ENCODE measurements around the gene MT1F.

Gene MT1F

GRCh38 chr16:56633535-56633934 lies 24.2 kb upstream of the MT1F start:
- DNase-seq (ENCODE audit: low read depth, low spot score), result no peak
- Histone ChIP-seq H3K9me3 (ENCODE audit: insufficient read depth, low read length) (no peaks in the 10 kb centered on the region), H3K9ac (ENCODE audit: insufficient read length, low read depth) (no peak overlapping the region), H3K36me3 (ENCODE audit: insufficient read depth, insufficient read length, low read length) (no peaks in the 10 kb centered on the region), H3K4me3 (ENCODE audit: insufficient read length, low read depth) (no peak overlapping the region), H3K27me3 (ENCODE audit: insufficient read depth, insufficient read length) (peaks cover 96% of the 10 kb centered on the region), H3K4me1 (ENCODE audit: insufficient read depth, insufficient read length) (peaks cover 5% of the 10 kb centered on the region)
- TF ChIP-seq YY1 (IDR thresholded peaks at IDR 0.05; ENCODE audit: insufficient read depth, insufficient read length), result no peak
- no peak for TF ChIP-seq ZNF274 (IDR thresholded peaks at IDR 0.05; ENCODE audit: low read depth, low read length)
- no peak for TF ChIP-seq SUZ12 (IDR thresholded peaks at IDR 0.05; ENCODE audit: extremely low read depth, insufficient read depth, insufficient read length)

- H3K4me3 ChIP-seq (ENCODE audit: insufficient read length, low read depth), result peak overlapping the region; percentile 29
Measured at GRCh38 chr16:56634715-56635440, 22.9 kb upstream of the MT1F start.

GRCh38 chr16:56635441-56635967 lies 22.3 kb upstream of the MT1F start:
- H3K27me3 ChIP-seq (ENCODE audit: insufficient read depth, insufficient read length), result peaks cover 100% of the 10 kb centered on the region
- DNase-seq (ENCODE audit: low read depth, low spot score), result no peak

More at GRCh38 chr16:56634715-56635440, 22.9 kb upstream of the MT1F start:
- Histone ChIP-seq H3K9ac (ENCODE audit: insufficient read length, low read depth) (peak overlapping the region; percentile 45), H3K9me3 (ENCODE audit: insufficient read depth, low read length) (no peaks in the 10 kb centered on the region), H3K27me3 (ENCODE audit: insufficient read depth, insufficient read length) (peaks cover 100% of the 10 kb centered on the region), H3K4me1 (ENCODE audit: insufficient read depth, insufficient read length) (peaks cover 9% of the 10 kb centered on the region), H3K36me3 (ENCODE audit: insufficient read depth, insufficient read length, low read length) (no peaks in the 10 kb centered on the region)
- TF ChIP-seq YY1 (IDR thresholded peaks at IDR 0.05; ENCODE audit: insufficient read depth, insufficient read length) (no peak), ZNF274 (IDR thresholded peaks at IDR 0.05; ENCODE audit: low read depth, low read length) (no peak), SUZ12 (IDR thresholded peaks at IDR 0.05; ENCODE audit: extremely low read depth, insufficient read depth, insufficient read length) (no peak)
- no peak for DNase-seq (ENCODE audit: low read depth, low spot score)

GRCh38 chr16:56636616-56637413 lies 20.9 kb upstream of the MT1F start:
- H3K9ac ChIP-seq (ENCODE audit: insufficient read length, low read depth), result no peak overlapping the region
- H3K4me3 ChIP-seq (ENCODE audit: insufficient read length, low read depth), result no peak overlapping the region
- H3K27me3 ChIP-seq (ENCODE audit: insufficient read depth, insufficient read length), result peaks cover 87% of the 10 kb centered on the region
- no peaks in the 10 kb centered on the region for H3K9me3 ChIP-seq (ENCODE audit: insufficient read depth, low read length)
- H3K36me3 ChIP-seq (ENCODE audit: insufficient read depth, insufficient read length, low read length), result no peaks in the 10 kb centered on the region
- DNase-seq (ENCODE audit: low read depth, low spot score), result no peak
- TF ChIP-seq SUZ12 (IDR thresholded peaks at IDR 0.05; ENCODE audit: extremely low read depth, insufficient read depth, insufficient read length), result no peak
- TF ChIP-seq YY1 (IDR thresholded peaks at IDR 0.05; ENCODE audit: insufficient read depth, insufficient read length), result no peak
- no peak for TF ChIP-seq ZNF274 (IDR thresholded peaks at IDR 0.05; ENCODE audit: low read depth, low read length)
- H3K4me1 ChIP-seq (ENCODE audit: insufficient read depth, insufficient read length), result peaks cover 9% of the 10 kb centered on the region

More at GRCh38 chr16:56635441-56635967, 22.3 kb upstream of the MT1F start:
- Histone ChIP-seq H3K36me3 (ENCODE audit: insufficient read depth, insufficient read length, low read length) (no peaks in the 10 kb centered on the region), H3K9ac (ENCODE audit: insufficient read length, low read depth) (peak overlapping the region; percentile 45), H3K4me3 (ENCODE audit: insufficient read length, low read depth) (peak overlapping the region; percentile 29), H3K9me3 (ENCODE audit: insufficient read depth, low read length) (no peaks in the 10 kb centered on the region), H3K4me1 (ENCODE audit: insufficient read depth, insufficient read length) (peaks cover 9% of the 10 kb centered on the region)
- TF ChIP-seq YY1 (IDR thresholded peaks at IDR 0.05; ENCODE audit: insufficient read depth, insufficient read length) (no peak), SUZ12 (IDR thresholded peaks at IDR 0.05; ENCODE audit: extremely low read depth, insufficient read depth, insufficient read length) (peak; percentile 93), ZNF274 (IDR thresholded peaks at IDR 0.05; ENCODE audit: low read depth, low read length) (no peak)

- Histone ChIP-seq H3K27me3 (ENCODE audit: insufficient read depth, insufficient read length) (peaks cover 75% of the 10 kb centered on the region), H3K9ac (ENCODE audit: insufficient read length, low read depth) (peak within 1 kb of the TSS; percentile 80), H3K9me3 (ENCODE audit: insufficient read depth, low read length) (no peaks in the 10 kb centered on the region), H3K4me1 (ENCODE audit: insufficient read depth, insufficient read length) (peaks cover 7% of the 10 kb centered on the region), H3K36me3 (ENCODE audit: insufficient read depth, insufficient read length, low read length) (no peaks in the 10 kb centered on the region), H3K4me3 (ENCODE audit: insufficient read length, low read depth) (peak within 1 kb of the TSS; percentile 55)
- TF ChIP-seq ZNF274 (IDR thresholded peaks at IDR 0.05; ENCODE audit: low read depth, low read length), result no peak
- TF ChIP-seq YY1 (IDR thresholded peaks at IDR 0.05; ENCODE audit: insufficient read depth, insufficient read length), result no peak
- TF ChIP-seq SUZ12 (IDR thresholded peaks at IDR 0.05; ENCODE audit: extremely low read depth, insufficient read depth, insufficient read length), result peak; percentile 85
- no peak for DNase-seq (ENCODE audit: low read depth, low spot score)
Measured at GRCh38 chr16:56637814-56638750, 19.7 kb upstream of the MT1F start, which contains the start of gene MT1A. Gene MT1A (plus strand): TSS chr16:56638666. CDS start chr16:56638739, 73 bp downstream.

GRCh38 chr16:56639045-56639444 lies 18.7 kb upstream of the MT1F start:
- peaks cover 10% of the 10 kb centered on the region for H3K4me1 ChIP-seq (ENCODE audit: insufficient read depth, insufficient read length)
- H3K27me3 ChIP-seq (ENCODE audit: insufficient read depth, insufficient read length), result peaks cover 65% of the 10 kb centered on the region
- no peak overlapping the region for H3K9ac ChIP-seq (ENCODE audit: insufficient read length, low read depth)
- no peak for DNase-seq (ENCODE audit: low read depth, low spot score)
- TF ChIP-seq YY1 (IDR thresholded peaks at IDR 0.05; ENCODE audit: insufficient read depth, insufficient read length) (no peak), ZNF274 (IDR thresholded peaks at IDR 0.05; ENCODE audit: low read depth, low read length) (no peak)
- no peak overlapping the region for H3K4me3 ChIP-seq (ENCODE audit: insufficient read length, low read depth)
- H3K9me3 ChIP-seq (ENCODE audit: insufficient read depth, low read length), result no peaks in the 10 kb centered on the region
- no peaks in the 10 kb centered on the region for H3K36me3 ChIP-seq (ENCODE audit: insufficient read depth, insufficient read length, low read length)

Measured in NT2/D1 (cell line).